ENCODE data around the gene FNDC4. TPM values are rescaled to one million over a fixed set of nuclear protein-coding genes. Genes with fewer than 3 reads are reported as not detected.
A peak's percentile ranks its signal among the peaks of the same experiment; 100 is the strongest.

FNDC4 gene
- total RNA-seq, 4 donors from 2014 or later: 3.3 to 12.6 (median 9.8) TPM

GRCh38 chr2:27501042-27501441 is 6.0 kb upstream of the FNDC4 start:
- intact Hi-C loops (cut with DNase I): no loop called here
- TF ChIP-seq EP300 (IDR thresholded peaks at IDR 0.05) (no peak), POLR2AphosphoS5 (IDR thresholded peaks at IDR 0.05) (no peak), POLR2A (IDR thresholded peaks at IDR 0.05; ENCODE audit: low read depth) (no peak)
- TF ChIP-seq, protein P1, sequence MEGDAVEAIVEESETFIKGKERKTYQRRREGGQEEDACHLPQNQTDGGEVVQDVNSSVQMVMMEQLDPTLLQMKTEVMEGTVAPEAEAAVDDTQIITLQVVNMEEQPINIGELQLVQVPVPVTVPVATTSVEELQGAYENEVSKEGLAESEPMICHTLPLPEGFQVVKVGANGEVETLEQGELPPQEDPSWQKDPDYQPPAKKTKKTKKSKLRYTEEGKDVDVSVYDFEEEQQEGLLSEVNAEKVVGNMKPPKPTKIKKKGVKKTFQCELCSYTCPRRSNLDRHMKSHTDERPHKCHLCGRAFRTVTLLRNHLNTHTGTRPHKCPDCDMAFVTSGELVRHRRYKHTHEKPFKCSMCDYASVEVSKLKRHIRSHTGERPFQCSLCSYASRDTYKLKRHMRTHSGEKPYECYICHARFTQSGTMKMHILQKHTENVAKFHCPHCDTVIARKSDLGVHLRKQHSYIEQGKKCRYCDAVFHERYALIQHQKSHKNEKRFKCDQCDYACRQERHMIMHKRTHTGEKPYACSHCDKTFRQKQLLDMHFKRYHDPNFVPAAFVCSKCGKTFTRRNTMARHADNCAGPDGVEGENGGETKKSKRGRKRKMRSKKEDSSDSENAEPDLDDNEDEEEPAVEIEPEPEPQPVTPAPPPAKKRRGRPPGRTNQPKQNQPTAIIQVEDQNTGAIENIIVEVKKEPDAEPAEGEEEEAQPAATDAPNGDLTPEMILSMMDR (IDR thresholded peaks at IDR 0.05): no peak
- Histone ChIP-seq H3K4me3 (no peak overlapping the region), H3K36me3 (no peaks in the 10 kb centered on the region), H3K27ac (replicated peaks in 1 of 4) (no peak overlapping the region), H3K9me3 (no peaks in the 10 kb centered on the region), H3K27me3 (no peaks in the 10 kb centered on the region), H3K4me1 (no peaks in the 10 kb centered on the region)
- no peak for DNase-seq (ENCODE audit: extremely low spot score)

DNA sequence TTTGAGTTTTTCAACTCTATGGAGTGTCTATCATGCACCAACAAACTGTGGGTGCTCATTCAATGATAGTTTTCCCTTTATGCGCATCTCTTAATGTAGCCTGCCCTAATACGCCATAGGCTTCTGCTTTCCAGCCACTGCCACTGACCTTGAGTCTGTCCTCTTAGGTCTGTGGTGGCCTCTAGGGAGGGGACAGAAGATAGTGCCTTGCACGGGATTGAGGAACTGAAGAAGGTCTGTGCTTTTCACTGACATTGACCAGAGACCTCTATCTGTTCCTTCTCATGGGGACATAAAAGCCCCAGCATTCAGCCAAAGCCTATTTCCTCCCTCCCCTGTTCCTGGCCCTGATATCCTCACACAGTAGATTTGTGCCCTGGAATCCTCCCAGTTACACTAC is 4.0 kb upstream of the FNDC4 start:
- TF ChIP-seq POLR2AphosphoS5 (IDR thresholded peaks at IDR 0.05): no peak
- TF ChIP-seq, protein P1 (IDR thresholded peaks at IDR 0.05): no peak
- TF ChIP-seq EP300 (IDR thresholded peaks at IDR 0.05): no peak
- TF ChIP-seq POLR2A (IDR thresholded peaks at IDR 0.05; ENCODE audit: low read depth): no peak
- no peak for DNase-seq (ENCODE audit: extremely low spot score)
- intact Hi-C loops (cut with DNase I): no loop called here
- H3K27me3 ChIP-seq: peaks cover 0 to 4% (median 2%) of the 10 kb centered on the region in 4 donors
- H3K36me3 ChIP-seq: no peaks in the 10 kb centered on the region
- H3K4me1 ChIP-seq: peaks cover 3 to 20% (median 15%) of the 10 kb centered on the region in 4 donors
- no peaks in the 10 kb centered on the region for H3K9me3 ChIP-seq
- no peak overlapping the region for H3K4me3 ChIP-seq
- 90% methylated on average over 3 of the region's 3 CpGs for WGBS
- H3K27ac ChIP-seq (replicated peaks in 1 of 4): no peak overlapping the region

DNA sequence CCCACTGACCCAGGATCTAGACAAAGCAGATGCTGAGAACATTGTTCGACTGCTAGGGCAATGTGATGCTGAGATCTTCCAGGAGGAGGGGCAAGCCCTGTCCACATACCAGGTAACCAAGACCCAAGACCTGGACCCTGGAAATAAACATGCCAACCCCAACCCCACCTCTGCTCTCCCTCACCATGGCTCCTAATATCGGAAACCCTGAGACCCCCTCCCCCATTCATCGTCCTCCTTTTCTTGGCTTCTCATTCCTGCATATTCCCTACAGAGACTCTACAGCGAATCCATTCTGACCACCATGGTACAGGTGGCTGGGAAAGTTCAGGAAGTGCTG is 2.3 kb upstream of the FNDC4 start:
- H3K9me3 ChIP-seq: no peaks in the 10 kb centered on the region

DNA sequence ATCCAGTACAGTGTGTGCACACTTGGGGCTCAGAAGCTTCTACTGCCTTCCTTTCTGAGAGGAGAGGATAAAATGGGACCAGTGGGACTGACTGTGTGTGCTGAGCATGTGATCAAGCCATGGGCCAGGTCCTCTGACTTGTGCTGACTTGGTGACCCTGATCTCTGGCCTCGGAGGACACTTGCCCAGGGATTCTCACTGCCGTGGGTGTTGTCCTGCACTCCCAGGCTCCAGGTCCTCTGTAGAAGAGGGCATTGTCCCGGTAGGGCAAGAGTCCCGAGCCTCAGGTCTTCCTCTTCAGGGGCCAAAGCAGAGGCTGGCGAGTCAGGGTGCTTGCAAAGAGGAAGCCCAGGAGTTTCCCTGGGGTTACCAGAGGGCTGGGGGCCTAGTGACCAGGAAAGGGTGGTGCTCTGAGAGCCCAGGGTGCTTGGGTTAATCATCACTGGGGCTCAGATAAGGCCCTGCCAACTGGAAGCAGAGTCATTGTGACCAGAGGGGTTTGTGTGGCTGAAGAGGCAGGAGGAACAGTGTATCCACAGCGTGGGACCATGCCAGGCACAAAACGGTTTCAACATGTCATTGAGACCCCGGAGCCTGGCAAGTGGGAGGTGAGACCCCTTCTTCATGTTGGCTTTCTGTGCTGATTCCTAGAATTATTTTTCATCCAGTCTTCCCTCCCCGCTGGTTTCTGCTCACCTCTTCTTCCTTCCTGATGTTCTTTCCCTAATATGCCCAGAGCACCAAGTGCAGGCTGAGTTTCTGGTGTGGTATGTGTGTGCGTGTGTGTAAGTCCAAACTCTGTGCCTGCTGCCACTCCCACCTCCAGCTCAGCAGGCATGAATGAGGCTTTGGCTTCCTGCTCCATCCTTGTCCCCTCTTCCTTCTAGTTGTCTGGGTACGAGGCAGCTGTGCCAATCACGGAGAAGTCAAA is 1.6 kb upstream of the FNDC4 start, which contains the start of gene GCKR:
Gene GCKR, plus strand, starts transcription at position 483 of the 931 bp plus-strand sequence. Its CDS starts 66 bp downstream, at position 549.
- 82% methylated on average over 12 of the region's 12 CpGs for WGBS
- Histone ChIP-seq H3K27ac (replicated peaks in 1 of 4) (no peak within 1 kb of the TSS), H3K9me3 (no peaks in the 10 kb centered on the region), H3K27me3 (peaks cover 0 to 4% (median 2%) of the 10 kb centered on the region in 4 donors), H3K36me3 (peaks cover 0 to 7% (median 0%) of the 10 kb centered on the region in 4 donors), H3K4me3 (peak within 1 kb of the TSS in 2 of 4 donors; percentile 79 to 83), H3K4me1 (peaks cover 3 to 23% (median 17%) of the 10 kb centered on the region in 4 donors)
- TF ChIP-seq EP300 (IDR thresholded peaks at IDR 0.05) (no peak), POLR2A (IDR thresholded peaks at IDR 0.05; ENCODE audit: low read depth) (no peak), POLR2AphosphoS5 (IDR thresholded peaks at IDR 0.05) (no peak)
- TF ChIP-seq, protein P1 (IDR thresholded peaks at IDR 0.05): no peak
- no peak for DNase-seq (ENCODE audit: extremely low spot score)
- intact Hi-C loops (cut with DNase I): no loop called here

More for the DNA sequence above, 2.3 kb upstream of the FNDC4 start:
- peaks cover 0 to 4% (median 2%) of the 10 kb centered on the region in 4 donors for H3K27me3 ChIP-seq
- H3K4me1 ChIP-seq: peaks cover 3 to 23% (median 17%) of the 10 kb centered on the region in 4 donors
- no peak overlapping the region for H3K27ac ChIP-seq (replicated peaks in 1 of 4)
- H3K36me3 ChIP-seq: peaks cover 0 to 1% (median 0%) of the 10 kb centered on the region in 4 donors
- TF ChIP-seq, protein P1 (IDR thresholded peaks at IDR 0.05): no peak
- TF ChIP-seq POLR2A (IDR thresholded peaks at IDR 0.05; ENCODE audit: low read depth): no peak
- TF ChIP-seq EP300 (IDR thresholded peaks at IDR 0.05): no peak
- TF ChIP-seq POLR2AphosphoS5 (IDR thresholded peaks at IDR 0.05): no peak
- H3K4me3 ChIP-seq: no peak overlapping the region
- no peak for DNase-seq (ENCODE audit: extremely low spot score)
- intact Hi-C loops (cut with DNase I): no loop called here
- WGBS: 83% methylated on average over 4 of the region's 4 CpGs
